ENCODE measurements around the gene RAET1L.

GRCh38 chr6:149995971-149996370, 29.4 kb downstream of the RAET1L start:
- TF ChIP-seq MXI1 (IDR thresholded peaks at IDR 0.05; ENCODE audit: borderline replicate concordance, low read depth, low read length) (no peak), CTCF (conservative IDR thresholded peaks at IDR 0.05; ENCODE audit: low read depth, low read length) (no peak), POLR2A (IDR thresholded peaks at IDR 0.05; ENCODE audit: low read depth, low read length) (no peak), ELK1 (IDR thresholded peaks at IDR 0.05; ENCODE audit: borderline replicate concordance, low read depth, low read length) (no peak), RFX5 (IDR thresholded peaks at IDR 0.05; ENCODE audit: low read depth, low read length) (no peak)

Data from IMR-90 (cell line).